CD4-positive, alpha-beta T cell treated with Interferon gamma for 1 hour (primary cell): ENCODE results near the gene WBP2.

Experiments used
- DNase-seq: peaks from one replicate; pipeline ENCODE4 v3.0.0-alpha.2; 2020

WBP2 gene

DNA sequence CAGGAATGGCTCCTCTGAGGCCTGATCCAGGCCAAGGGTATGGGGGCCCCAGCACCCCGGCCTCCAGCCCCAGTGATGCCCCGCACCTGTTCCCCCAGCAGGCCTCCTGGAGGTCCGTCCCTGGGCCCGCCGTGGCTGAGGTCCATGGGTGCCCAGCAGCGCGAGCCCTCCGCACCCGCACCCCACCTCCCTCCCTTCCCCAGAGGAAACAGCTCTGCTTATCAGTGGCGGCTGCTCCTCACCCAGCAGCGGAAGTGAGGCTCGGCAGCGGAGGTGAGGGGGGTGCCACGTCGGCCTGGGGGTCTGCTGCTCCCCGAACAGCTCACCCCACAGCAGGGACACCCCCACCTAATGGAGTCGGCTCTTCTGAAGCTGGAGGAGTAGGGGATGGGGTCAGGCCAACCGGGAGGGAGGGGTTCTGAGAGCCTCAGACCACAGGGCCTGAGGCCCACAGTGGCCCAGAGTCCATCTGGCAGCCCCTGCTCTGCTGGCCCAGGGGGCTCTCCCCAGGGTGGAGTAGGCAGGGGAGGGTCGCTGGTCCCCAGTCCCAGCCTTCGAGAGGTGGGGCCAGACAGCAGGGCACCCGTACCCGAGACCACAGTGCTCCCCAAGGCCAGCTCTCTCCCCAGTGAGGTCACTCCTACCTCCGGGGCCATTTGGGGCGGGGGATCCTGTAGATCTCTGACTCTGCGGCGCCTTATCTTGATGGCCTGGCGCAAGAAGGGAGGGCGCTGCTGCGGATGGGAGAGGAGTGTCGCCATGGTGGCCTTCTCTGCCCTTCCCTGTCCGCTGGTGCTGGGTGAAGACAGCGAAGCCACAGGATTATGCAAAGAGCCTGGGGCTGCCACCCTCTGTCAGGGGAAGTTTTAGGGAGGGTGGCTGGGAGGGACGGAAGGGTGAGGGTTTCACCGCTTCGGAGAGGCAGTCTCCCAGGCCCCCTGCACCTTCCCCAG is 11.3 kb downstream of the WBP2 start, which contains the start of gene UNC13D:
Gene UNC13D (minus strand): TSS at position 828 of the 953 bp plus-strand sequence. CDS start 67 bp downstream, at position 761.
- DNase-seq, result peak; percentile 63

DNA sequence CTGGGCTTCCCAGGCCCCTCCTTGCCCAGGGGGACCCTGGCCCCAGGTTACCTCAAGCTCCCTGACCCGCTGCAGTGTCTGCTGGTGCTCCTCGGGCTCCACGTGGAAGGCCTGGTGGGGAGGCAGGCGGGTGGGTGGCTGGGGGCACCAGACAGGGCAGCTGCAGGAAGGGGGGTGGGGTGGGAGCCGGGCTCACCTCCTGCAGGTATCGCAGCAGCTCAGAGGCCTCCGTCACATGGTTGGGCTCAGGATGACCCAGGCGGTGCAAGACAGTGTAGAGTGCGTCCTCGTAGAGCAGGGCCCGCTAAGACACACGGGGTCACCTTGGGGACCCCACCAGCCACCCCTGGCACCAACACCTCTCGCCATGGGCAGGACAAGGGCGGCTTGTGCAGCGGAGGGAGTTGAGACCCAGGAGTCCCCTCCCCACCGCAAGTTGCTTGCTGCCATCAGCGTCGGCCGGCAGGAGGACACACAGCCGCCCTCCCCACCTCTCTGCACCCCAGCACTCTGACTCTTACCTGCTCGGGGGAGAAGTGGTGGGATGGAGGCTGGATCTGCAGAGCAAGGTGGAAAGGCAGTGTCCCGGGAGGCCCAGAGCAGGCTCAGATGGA is 12.1 kb downstream of the WBP2 start:
- DNase-seq, result peak; percentile 25

DNA sequence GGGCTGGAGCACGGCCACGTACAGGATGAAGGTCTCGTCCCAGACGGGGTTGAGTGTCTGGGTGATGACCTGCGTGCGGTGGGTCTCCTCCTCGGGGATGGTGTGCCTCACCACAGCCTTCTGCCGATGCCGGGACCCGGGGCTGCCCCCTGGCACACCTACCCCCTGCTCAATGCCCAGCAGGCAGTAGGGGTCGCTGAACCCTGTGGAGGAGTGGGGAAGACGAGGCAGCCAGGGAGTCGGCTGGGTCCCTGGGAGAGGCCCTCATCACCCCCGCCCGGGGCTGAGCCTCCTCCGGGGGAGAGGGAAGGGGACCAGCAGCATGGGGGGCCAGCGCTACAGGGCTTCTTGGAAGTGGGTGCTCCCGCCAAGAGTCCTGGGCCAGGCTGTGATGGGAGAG is 12.7 kb downstream of the WBP2 start:
- no peak for DNase-seq

DNA sequence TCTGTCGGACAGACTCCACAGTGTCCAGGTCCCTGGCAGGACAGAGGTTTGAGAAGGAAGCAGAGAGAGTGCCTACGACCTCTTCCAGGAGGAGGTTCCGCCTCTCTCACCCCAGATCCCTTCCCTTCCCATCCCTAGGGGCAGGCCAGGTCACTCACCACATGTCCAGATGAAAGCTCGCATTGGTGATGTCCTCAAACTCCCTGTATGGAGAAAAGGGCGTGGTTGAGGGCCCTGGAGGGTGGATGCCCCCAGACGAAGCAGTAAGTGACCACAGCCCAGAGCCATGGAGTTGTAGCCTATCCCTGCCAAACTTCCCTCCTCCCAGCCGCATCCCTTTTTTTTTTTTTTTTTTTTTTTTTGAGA is 14.4 kb downstream of the WBP2 start:
- DNase-seq, result no peak

DNA sequence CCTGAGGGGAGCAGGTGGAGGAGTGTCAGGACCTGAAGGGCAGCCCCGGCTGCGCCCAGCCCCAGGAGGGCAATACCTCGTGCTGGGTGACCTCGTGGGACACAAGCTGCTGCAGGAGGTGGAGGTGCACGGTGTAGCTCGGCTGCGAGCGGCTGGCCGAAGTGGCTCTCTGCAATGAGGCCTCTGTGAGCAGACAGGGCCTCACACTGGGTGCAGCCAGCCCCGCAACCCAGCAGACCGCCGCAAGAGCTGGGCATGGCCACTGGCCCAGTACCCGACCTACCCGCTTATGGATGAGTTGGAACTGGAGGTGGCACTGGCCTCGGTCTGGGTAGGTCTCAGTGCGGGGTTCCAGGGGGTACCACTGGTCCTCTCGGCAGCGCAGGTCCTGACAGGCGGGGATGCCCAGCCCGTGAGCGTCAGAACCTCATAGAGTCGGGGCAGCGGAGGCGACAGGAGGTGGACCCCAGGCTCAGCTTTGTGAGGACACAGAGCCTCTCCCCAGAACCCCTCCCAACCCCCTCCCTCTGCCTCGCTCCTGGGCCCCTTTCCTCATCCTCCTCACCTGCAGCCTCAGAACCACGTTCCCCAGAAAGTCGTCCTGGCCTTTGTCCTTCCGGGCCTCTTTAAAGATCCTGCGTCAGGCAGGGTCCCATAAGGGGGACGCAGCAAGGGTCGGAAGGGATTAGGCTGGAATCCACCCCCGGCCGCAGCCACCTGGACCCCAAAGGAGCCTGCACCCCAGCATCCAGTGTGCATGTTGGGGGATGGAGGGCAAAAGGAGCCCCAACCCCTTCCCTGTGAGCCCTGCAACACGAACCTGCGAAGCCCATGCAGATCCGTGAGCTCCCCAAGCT is 15.0 kb downstream of the WBP2 start:
- no peak for DNase-seq

DNA sequence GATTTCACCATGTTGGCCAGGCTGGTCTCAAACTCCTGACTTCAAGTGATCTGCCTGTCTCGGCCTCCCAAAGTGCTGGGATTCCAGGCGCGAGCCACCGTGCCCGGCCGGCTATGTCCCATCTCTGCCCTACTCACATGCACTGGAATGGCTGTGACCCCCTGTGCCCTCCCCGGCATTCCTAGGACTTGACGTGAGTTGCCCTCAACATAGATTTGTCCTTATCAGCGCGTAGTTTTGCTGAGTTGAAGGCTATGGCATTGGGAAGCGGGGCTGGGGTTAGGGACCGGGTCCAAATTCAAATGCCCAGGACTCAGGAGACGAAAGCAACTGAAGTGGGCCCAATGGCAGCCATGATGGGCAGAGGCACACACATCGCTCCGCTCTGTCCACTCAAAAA is 16.7 kb downstream of the WBP2 start:
- DNase-seq, result no peak

DNA sequence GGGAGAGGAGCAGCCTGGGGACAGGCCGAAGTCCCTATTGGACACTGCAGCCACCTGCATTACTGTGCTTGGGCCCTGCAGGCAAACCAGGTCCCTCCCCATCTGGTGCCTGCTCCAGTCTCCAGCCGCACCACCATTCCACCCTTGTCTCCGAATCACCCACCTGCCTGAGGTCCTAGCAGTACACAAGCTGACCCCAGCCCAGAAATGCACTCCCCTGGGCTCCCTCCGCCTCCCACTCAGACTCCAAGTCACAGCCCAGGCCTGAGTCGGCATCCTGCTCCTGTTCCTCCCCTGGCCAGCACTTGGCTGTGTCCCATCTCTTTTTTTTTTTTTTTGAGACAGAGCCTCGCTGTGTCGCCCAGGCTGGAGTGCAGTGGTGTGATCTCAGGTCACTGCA is 17.2 kb downstream of the WBP2 start:
- DNase-seq, result no peak

DNA sequence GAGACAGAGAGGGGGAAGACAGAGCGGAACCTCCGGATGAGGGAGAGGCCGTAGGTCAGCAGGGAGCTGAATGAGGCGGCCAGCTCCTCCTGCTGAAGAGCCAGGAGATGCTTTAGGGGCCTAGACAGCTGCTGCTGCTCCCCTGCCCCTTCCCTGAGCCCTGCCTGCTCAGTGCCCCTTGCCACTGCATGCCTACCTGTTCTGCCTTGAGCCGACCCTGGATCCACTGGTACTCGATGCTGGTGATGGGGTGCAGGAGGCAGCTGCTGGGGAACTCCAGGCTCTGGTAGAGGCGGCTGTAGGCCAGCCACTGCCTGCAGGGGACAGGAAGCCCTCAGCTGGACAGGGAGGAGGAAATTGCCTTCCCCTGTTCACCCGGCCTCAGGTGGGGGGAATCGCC is 18.5 kb downstream of the WBP2 start:
- DNase-seq, result no peak

DNA sequence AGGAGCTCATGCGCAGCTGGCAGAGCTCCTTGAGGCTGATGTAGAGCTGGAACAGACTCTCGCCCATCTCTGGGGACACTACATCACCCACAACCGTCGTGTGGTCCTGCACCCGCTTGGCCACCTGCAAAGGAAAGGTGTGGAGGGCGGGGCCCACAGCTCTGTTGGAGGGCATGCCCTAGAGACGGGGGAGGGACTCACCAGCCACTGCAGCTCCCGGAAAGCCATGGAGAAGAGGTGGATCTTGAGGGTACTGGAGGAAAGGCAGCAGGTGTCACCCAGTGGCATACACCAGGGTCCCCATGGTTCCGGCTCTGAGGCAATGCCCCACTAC is 19.5 kb downstream of the WBP2 start:
- no peak for DNase-seq

DNA sequence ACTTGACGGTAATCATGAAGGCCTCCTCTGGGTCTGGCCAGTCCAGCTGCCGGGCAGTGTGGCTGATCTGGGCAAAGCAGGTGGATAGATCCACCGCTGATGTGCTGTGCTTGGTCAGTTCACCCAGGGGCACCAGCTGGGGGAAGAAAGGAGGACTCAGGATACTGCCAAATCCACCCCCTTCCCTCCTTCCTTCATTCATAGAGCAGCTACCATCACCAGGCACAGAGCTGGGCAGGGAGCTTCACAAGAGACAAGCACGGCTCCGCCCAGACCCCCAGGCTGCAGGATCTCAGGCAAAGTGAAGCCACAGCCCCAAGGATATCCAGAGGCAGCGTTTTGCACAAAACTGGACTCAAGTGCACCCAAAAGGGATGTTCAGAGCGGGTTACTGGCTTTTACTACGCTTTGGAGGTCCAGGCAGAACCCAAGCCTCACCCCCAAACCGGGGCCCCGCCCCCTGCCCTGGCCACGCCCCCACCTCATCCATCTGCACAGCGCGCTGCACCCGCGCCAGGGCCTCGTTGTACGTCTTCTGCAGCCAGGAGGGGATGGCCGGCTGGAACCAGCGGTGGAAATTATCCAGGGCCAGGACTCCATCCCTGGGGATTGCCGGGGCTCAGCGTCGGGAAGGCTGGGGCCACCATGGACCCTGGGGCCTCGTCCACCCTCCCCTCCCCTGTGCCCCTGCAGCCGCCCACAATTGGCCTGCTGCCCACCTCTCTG is 20.0 kb downstream of the WBP2 start:
- DNase-seq, result no peak

DNA sequence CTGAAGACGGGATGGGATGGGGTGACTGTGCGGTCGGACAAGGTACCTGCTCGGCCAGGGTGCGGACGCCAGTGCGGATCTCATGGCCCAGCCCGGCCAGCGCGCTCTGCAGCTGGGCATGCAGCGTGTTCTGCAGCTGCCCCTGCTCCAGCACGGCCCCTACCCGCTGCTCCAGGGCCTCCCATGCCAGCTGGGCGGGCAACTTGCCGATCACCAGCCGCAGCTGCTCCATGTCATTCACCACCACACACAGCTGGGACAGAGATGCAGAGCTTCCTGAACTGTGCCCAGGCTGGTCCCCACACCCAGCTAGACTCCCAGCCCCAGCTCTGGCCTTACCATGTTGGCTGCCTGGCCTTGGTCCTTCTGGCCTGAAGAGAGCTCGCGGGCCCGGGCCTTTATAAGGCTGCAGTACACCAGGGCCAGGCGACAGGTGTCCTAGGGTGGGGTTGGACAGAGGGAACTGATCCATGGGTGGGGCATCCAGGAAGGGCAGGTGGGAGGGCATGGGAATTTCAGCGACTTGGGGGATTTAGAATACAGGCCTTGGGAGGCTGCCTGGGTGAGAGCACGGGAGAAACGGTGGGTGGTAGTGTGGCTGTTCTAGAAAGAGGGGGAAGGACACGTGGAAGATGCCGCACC is 20.7 kb downstream of the WBP2 start:
- DNase-seq, result no peak

DNA sequence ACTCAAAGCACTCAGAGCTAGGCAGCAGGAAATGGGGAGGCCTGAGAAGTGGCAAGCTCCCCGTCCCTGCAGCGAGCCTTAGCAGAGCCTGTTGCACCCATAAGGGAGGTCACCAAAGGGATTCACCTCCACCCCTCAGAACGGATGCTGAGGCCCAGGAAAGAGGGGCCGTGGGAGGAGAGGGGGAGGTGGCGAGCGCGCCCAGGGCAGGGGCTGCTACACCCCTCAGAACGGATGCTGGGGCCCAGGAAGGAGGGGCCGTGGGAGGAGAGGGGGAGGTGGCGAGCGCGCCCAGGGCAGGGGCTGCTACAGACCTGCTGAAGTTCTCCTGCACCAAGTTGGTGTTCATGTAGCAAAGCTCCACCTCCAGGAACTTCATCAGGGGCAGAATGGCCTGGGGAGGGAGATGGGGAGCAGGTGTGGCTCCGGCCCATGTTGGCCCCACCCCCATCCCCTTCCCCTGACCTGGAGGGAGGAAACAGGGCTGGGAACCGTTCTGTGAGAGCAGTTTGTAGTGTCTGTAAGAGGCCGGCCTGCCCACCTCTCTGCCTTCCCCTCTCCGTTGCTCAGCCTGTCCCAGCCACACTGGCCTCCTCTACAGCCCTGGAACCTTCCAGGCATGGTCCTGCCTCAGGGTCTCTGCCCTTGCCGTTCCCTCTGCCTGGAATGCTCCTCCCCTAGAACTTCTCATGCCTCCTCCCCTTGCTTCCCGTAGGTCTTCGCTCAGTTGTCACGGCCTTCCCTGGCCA is 22.3 kb downstream of the WBP2 start:
- no peak for DNase-seq

DNA sequence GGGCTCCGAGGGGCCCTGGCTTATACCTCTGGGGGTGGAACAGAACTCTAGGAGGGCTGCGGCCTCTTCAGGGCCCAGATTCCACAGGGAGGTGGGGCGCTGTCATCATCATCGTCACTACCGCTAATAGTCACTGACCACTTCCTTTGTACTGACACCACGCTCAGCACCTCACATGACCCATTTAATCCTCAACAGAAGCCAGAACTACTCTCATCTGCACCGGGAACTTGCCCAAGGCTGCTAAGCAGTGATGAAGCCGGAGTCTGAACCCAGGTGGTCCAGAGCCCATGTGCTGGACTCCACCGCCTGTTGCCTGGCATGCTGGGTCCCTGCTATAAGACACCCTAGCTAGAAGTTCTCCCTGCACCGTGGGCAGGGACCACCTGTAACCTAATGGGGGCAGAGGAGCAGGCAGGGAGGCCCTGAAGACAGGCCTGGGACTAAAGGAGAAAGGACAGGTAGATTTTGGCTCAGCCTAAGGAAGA is 22.9 kb downstream of the WBP2 start:
- peak; percentile 60 for DNase-seq

DNA sequence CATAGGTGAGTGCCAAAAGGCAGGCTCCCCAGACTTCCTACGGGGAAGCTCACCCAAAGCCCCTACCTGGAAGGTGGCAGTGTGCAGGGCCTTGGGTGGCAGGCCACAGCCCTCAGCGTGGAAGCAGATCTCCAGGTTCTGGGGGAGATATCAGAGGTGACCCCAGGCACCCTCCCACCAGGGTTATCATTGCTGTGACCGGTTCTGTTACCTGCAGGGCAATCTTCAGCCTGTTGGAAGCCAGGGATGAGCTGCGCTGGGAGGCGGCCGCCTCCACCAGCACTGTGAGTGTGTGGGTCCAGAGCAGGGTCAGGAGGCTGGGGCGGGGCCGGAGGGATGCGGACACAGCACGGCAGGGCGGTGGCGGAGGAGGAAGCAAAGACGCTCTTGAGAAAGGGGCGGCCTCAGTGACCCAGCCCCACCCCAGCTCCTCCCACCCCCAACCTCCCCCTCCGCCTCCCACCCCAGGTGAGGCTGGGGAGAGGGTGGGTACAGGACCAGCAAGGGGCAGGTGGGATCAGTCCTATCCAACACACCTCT is 24.0 kb downstream of the WBP2 start:
- DNase-seq, result no peak

DNA sequence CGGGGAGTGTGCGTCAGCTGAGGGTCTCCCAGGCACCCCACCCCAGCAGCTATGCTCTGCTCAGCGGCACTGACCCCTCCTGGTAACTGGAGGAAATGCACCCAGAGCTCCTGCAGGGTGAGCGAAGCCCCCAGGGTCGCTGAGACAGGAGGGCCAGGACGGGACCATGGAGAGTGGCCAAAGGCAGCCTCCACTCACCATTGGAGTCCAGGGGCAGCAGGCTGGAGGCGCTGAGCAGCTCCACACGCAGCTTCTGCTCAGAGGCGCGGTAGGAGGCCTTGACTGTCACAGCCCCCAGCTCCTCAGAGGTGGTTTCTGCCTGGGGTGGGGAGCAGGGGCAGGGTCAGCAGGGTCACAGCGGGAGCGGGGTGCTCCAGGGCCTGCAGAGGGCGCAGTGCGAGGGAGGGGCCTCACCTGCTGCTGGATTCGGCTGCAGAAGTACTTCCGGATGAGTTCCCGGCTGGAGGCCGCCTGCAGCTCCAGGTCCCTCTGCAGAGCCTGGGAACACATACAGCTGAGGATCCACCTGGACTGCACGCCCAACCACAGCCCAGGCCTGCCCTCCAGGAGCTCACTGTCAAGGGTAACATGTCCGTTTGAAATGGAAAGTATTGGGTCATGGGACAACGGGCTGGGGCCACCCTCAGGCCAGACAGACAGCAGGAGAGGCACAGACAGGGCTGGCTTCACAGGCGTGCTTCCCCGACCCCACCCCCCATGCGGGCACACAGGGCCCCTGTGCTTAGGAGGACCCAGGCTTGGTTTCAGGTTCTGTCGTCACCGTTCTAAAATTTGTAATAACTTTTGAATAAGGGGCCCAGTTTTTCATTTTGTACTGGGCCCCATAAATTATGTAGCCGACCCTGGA is 24.7 kb downstream of the WBP2 start:
- DNase-seq, result no peak

DNA sequence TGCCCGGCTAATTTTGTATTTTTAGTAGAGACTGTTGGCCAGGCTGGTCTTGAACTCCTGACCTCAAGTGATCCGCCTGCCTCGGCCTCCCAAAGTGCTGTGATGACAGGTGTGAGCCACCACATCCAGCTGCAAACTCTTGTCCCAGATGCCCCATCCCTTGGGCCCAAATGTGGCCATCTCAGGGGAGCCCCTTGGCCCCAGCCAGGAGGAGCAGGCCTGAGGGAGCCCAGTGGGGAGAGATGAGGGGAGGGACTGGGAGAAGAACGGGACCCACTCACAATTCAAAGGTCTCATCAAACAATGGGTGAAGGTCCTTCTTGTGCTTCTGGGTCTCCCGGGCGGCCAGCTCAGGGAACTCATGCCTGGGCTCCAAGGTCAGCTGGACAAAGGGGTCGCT is 25.4 kb downstream of the WBP2 start:
- DNase-seq, result no peak

DNA sequence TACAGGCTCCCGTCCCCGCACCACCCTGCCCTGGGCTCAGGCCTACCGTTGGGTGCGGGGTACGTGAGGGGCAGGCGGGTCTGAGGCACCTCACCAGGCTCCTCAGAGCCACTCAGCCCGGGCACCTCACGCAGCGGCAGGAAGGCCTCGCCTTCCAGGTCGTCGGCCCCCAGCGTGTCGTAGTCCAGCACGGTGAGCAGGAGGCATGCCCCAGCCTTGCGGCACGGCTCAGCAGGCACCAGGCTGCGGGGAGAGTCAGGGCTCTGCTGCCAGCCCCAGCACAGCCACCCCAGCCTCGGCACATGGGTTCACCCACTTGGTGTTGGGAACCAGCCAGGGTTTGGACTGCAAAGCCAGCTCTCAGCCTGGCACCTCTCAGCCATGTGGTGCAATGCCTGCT is 26.4 kb downstream of the WBP2 start:
- no peak for DNase-seq

DNA sequence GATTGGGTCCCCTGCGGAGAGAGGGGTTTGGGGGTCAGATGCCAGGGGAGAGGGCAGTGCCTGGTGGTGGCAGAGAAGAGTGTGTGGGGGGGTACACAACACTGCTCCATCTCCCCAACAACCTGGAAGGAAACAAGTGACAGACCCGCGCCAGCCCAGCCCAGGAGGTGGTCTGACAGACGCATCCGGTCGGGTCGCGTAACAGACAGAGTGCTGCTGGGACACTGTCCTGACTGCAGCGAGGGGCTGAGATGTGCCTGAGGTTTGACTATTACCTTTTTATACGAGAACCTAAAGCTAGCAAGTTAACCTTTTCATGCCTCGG is 27.1 kb downstream of the WBP2 start:
- DNase-seq, result no peak

DNA sequence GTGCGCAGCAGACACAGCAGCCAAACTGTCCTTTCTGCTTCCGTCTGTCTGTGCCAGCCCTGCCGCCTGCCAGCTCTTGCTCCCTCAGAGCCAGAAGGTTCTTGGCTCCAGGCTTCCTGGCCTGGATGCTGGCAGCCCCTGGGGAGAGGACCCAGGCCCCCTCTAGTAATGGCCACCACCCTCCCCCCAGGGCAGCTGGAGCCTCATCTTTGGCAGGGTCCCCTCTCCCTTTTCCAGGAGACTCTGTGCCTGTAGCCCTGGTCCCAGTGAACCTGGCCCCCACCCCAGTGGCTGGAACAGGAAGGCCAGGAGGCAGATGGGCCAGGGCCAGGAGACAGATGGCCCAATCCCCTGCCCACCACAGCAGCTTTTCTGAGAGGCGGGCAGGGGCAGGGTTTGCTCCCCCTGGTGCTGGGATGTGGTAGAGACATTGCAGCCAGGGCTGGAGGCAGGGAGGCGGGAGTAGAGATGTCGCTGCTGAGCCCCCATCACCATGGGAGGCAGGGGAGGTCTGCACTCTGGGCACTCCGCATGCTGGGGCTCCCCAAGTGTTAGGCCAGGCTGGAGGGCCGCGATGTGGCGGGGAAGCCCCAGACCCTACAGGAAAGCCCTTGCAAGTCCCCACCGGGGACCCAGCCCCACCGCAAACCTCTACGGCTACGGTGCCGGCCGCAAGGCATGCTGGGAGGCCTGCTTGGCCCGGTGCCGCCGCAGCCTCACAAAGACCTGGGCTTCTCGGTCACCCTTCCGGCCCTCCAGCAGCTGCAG is 27.6 kb downstream of the WBP2 start:
- peak; percentile 62 for DNase-seq
